Cardiac muscle cell (in vitro differentiated cells and primary cell): ENCODE measurements around the gene DIAPH2. TPM values are rescaled to one million over a fixed set of nuclear protein-coding genes. Genes with fewer than 3 reads are reported as not detected.

ENCODE experiments used
- DNase-seq, 2 donors: peaks; one replicate each; pipeline versions ENCODE4 v3.0.0 to v3.0.0-alpha.2; 2010 to 2017; ENCODE audit warnings: low read depth in 1 of 2, low spot score in 1 of 2
- H3K27ac ChIP-seq: fragments of 200-600 bp; sonication (generic); 2 replicates; pipeline ENCODE4 v1.5.1; 2016
- H3K27me3 ChIP-seq: fragments of 200-600 bp; sonication (generic); 2 replicates; pipeline ENCODE4 v1.6.0; 2016; ENCODE audit warnings: control low read depth
- H3K36me3 ChIP-seq: fragments of 200-600 bp; sonication (generic); 2 replicates; pipeline ENCODE4 v1.5.1; 2016; ENCODE audit warnings: control low read depth
- H3K4me1 ChIP-seq: fragments of 200-600 bp; sonication (generic); 2 replicates; pipeline ENCODE4 v1.8.1; 2017; ENCODE audit warnings: low read depth, mild to moderate bottlenecking, mixed run types
- H3K4me3 ChIP-seq: fragments of 200-600 bp; sonication (generic); 2 replicates; pipeline ENCODE4 v1.5.1; 2016; ENCODE audit warnings: mild to moderate bottlenecking
- H3K9me3 ChIP-seq: fragments of 200-600 bp; sonication (generic); 2 replicates; pipeline ENCODE4 v1.5.1; 2017; ENCODE audit warnings: low read depth, mild to moderate bottlenecking, control low read depth
- polyA plus RNA-seq: library from polyadenylated mRNA; unstranded; fragments of >200 nt; fragmentation: Nextera tagmentation; extraction: Ambion mirVana; gene quantifications from 2 replicates; pipeline ENCODE4 v1.2.1, GENCODE V29; 2016
- total RNA-seq: library from RNA; depleted of rRNA; stranded (reverse); fragments of >200 nt; gene quantifications from 2 replicates; pipeline ENCODE4 v1.2.3, GENCODE V29; 2016
- TF ChIP-seq, protein P1 (sequence below): IDR thresholded peaks from 2 replicates; pipeline ENCODE4 v1.5.1; 2012; ENCODE audit warnings: low read depth, mild to moderate bottlenecking, low read length

DIAPH2 gene
- total and polyA plus RNA-seq, 2 experiments from 2014 or later = 9.1 to 18.4 TPM

DNA sequence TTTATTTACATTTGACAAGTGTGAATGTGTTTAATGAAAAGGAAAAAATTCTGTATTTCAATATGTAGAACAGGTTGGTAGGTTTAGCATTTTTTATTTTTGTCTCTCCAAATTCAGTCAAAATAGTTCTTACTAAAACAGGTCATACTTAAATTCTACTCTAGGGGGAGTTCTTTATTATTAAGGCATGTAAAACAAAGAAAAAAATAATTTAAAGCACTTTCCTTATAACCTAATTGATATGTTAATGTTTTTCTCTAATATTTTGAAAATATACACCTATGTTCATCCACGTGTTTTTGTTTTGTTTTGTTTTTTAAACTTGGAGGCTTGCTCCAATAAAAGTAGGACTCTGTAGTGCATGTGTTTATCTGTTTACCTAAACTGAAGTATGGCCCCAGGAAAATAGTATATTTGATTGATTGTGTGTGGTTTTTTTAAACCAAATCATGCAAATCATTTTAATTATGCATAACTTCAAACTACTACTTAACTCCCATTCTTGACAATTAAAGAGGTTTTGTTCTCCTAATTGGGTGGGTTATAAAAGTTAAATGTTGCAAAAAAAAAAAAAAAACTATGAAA is 761.7 kb downstream of the DIAPH2 start:
- Histone ChIP-seq H3K4me1 (peaks cover 4% of the 10 kb centered on the region), H3K9me3 (no peaks in the 10 kb centered on the region), H3K4me3 (no peak overlapping the region), H3K27me3 (no peaks in the 10 kb centered on the region), H3K36me3 (no peaks in the 10 kb centered on the region), H3K27ac (no peak overlapping the region)
- peak in 1 of 2 donors; percentile 17 for DNase-seq
- TF ChIP-seq, protein P1, sequence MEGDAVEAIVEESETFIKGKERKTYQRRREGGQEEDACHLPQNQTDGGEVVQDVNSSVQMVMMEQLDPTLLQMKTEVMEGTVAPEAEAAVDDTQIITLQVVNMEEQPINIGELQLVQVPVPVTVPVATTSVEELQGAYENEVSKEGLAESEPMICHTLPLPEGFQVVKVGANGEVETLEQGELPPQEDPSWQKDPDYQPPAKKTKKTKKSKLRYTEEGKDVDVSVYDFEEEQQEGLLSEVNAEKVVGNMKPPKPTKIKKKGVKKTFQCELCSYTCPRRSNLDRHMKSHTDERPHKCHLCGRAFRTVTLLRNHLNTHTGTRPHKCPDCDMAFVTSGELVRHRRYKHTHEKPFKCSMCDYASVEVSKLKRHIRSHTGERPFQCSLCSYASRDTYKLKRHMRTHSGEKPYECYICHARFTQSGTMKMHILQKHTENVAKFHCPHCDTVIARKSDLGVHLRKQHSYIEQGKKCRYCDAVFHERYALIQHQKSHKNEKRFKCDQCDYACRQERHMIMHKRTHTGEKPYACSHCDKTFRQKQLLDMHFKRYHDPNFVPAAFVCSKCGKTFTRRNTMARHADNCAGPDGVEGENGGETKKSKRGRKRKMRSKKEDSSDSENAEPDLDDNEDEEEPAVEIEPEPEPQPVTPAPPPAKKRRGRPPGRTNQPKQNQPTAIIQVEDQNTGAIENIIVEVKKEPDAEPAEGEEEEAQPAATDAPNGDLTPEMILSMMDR = peak; percentile 30

GRCh38 chrX:97447306-97447705 is 762.7 kb downstream of the DIAPH2 start:
- Histone ChIP-seq H3K27ac (no peak overlapping the region), H3K9me3 (no peaks in the 10 kb centered on the region)

GRCh38 chrX:97452283-97452682 is 767.6 kb downstream of the DIAPH2 start:
- Histone ChIP-seq H3K4me1 (peaks cover 4% of the 10 kb centered on the region), H3K36me3 (no peaks in the 10 kb centered on the region), H3K27ac (no peak overlapping the region), H3K4me3 (no peak overlapping the region), H3K9me3 (no peaks in the 10 kb centered on the region), H3K27me3 (no peaks in the 10 kb centered on the region)
- TF ChIP-seq, protein P1 = no peak
- no peak for DNase-seq

More at GRCh38 chrX:97447306-97447705, 762.7 kb downstream of the DIAPH2 start:
- Histone ChIP-seq H3K27me3 (no peaks in the 10 kb centered on the region), H3K4me1 (peaks cover 4% of the 10 kb centered on the region), H3K36me3 (no peaks in the 10 kb centered on the region), H3K4me3 (no peak overlapping the region)
- DNase-seq = no peak
- TF ChIP-seq, protein P1 = no peak

GRCh38 chrX:97461763-97462162 is 777.1 kb downstream of the DIAPH2 start:
- Histone ChIP-seq H3K9me3 (no peaks in the 10 kb centered on the region), H3K27ac (no peak overlapping the region), H3K4me3 (no peak overlapping the region), H3K36me3 (no peaks in the 10 kb centered on the region), H3K4me1 (no peaks in the 10 kb centered on the region), H3K27me3 (no peaks in the 10 kb centered on the region)
- TF ChIP-seq, protein P1 = no peak
- no peak for DNase-seq

- TF ChIP-seq, protein P1 = no peak
- H3K27ac ChIP-seq = no peak overlapping the region
- H3K36me3 ChIP-seq = no peaks in the 10 kb centered on the region
- H3K9me3 ChIP-seq = no peaks in the 10 kb centered on the region
- H3K27me3 ChIP-seq = no peaks in the 10 kb centered on the region
- H3K4me1 ChIP-seq = peaks cover 8% of the 10 kb centered on the region
- no peak overlapping the region for H3K4me3 ChIP-seq
- no peak for DNase-seq
These were observed 786.4 kb downstream of the DIAPH2 start for GRCh38 chrX:97471071-97471470.
